Posterior cingulate gyrus (tissue), 11 donors: ENCODE data around the gene SLK.
A peak's percentile ranks its signal among the peaks of the same experiment; 100 is the strongest.

Source experiments
- DNase-seq, 10 donors: peaks; one replicate each; pipeline versions ENCODE4 v3.0.0 to v3.0.0-alpha.2; 2020 to 2021; ENCODE audit warnings: mixed read lengths in 3 of 10
- intact Hi-C: fragments of 100-400 bp; cut with DNase I; formaldehyde crosslinking; loops from one replicate; pipeline ENCODE4 v1.15.1; 2023

The SLK gene

DNA sequence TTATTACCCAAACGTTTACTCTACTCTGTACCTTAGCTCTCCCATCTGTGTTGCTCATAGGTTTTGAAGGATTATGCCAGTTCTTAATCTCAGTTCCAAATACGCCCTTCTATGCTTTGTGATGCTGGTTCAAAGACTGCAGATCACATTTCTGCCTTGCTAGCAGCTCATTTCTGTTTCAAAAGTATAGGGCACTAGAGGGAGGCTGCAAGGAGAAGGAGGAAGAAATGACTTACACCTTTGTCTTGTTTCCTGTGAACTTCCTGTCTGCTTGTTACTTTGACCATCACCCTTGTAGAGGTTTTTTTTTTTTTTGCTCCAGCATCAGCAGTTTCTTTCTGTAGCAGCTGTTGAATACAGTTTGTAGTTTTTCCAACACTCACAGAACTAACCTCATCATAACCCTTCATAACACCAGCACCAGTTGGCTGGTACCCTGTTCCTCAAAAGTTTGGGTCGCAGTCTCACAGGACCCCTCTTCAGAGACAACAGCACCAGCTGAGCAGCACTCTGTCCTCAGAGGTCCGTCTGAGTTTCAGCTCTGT, 16.5 kb downstream of the SLK start:
- intact Hi-C loops, result no loop called here
- DNase-seq, result no peak

DNA sequence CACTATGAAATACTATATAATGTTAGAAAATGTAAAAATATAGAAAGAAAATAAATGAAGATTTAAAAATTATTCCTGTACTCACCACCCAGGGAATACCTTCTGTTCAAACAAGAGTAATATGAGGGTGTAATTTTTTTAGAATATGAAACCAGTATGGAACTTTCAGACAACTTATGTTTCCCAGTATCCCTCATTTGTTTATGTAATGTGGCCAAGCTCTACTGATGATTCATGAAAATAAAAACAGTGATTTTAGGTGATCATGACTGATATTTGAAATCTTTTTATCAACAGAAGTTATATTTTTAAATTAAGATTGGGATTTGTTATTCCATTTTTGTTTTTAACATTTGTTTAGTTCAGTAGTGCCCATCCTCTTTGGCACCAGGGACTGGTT, 18.8 kb downstream of the SLK start:
- DNase-seq, result no peak
- intact Hi-C loops, result no loop called here

DNA sequence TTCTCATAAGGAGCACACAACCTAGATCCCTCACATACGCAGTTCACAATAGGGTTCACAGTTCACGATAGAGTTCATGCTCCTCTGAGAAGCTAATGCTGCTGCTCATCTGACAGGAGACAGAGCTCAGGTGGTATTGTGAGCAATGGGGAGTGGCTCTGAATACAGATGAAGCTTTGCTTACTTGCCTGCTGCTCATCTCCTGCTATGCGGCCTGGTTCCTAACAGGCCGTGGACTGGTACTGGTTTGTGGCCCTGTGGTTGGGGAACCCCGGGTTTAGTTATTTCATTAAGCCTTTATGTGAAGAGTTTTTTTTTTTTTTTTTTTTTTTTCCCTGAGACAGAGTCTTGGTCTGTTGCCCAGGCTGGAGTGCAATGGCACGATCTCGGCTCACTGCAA, 19.4 kb downstream of the SLK start:
- intact Hi-C loops, result no loop called here
- peak in 1 of 10 donors; percentile 60 for DNase-seq

DNA sequence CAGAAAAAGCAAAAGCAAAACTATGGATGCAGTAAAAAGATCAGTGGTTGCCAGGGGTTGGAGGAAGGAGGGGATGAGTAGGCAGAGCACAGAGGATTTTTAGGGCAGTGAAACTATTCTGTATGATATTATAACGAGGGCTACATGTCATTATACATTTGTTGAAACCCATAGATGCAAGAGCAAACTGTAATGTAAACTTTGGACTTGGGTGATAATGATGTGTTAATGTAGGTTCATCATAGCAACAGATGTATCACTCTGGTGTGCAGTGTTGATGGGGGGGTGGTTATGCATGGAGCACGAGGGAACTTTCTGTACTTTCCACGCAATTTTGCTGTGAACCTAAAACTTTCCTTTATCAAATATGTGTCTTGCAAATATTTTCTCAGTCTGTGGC, 23.2 kb downstream of the SLK start:
- no peak for DNase-seq
- intact Hi-C loops, result no loop called here

DNA sequence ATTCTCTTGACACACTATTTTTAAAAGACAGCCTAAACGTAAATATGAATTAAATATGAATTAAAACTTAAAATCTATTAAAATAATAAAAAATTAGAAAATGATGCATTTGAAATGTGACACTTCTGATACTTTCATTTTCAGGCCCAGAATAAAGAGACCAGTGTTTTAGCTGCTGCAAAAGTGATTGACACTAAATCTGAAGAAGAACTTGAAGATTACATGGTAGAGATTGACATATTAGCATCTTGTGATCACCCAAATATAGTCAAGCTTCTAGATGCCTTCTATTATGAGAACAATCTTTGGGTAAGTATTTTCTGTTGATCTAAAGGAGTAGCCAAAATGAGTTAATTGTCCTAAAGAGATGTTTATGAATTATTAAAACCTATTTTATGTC, 23.6 kb downstream of the SLK start:
- DNase-seq, result no peak
- intact Hi-C loops, result no loop called here

DNA sequence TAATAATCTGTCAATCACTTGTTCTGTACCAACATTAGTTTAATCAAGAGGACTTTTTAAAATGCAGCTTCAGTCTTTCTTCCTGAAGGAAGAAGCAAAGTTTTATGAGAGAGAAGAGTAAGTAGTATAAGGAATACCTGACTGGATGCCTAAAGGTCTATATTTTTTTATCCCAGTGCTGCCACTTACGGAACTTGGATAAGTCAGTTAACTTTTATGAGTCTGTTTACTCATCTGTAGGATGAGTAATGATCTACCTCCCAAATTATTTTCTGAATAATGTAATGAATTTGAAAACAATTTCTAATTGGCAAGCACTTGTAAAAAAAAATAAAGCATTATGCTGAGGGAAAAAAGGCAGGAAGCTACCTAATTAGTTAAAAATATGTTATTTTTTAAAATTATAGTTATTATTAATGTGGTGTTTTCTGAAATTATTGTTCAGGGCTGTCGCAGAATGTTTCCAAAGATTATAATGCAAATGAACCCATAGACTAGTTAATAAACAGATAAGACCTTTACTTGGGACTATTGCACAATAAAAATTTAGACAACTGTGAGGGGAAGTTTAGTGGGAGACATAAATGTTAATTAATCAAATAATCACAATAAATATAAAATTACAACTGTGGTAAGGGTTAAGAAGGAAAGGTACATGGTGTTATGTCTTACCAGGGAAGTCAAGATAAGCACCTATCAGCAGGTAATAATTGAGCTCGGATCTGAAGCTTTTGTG, 24.6 kb downstream of the SLK start:
- intact Hi-C loops, result no loop called here
- DNase-seq, result no peak

DNA sequence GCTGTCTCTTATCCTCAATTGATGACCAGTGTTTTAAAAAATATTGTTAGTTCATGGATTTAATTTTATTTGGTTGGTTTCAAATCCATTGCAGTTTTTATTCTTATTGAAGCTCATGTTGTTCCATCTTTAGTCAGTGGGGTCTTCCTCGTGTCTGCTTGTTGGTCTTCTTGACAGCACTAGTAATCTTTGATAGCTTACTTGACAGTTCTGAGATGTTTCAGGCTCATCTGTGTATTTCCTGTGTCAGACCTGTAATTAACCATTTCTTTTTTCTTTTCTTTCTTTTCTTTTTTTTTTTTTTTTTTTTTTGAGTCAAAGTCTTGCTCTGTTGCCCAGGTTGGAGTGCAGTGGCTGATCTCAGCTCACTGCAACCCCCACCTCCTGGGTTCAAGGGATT, 28.2 kb downstream of the SLK start:
- intact Hi-C loops, result no loop called here
- no peak for DNase-seq

DNA sequence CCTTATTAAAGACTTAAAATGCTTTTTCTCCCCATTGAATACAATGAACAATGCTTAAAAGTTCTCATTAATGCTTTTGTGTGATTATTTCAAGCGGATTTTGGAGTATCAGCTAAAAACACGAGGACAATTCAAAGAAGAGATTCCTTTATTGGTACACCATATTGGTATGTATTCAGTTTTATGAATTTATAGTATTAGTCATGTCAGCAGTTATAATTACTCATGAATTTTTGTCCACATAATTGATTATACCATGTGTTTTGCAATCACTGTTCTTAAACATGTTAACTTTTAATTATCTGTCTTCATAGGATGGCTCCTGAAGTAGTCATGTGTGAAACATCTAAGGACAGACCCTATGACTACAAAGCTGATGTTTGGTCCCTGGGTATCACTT, 31.9 kb downstream of the SLK start:
- DNase-seq, result no peak
- intact Hi-C loops, result no loop called here

DNA sequence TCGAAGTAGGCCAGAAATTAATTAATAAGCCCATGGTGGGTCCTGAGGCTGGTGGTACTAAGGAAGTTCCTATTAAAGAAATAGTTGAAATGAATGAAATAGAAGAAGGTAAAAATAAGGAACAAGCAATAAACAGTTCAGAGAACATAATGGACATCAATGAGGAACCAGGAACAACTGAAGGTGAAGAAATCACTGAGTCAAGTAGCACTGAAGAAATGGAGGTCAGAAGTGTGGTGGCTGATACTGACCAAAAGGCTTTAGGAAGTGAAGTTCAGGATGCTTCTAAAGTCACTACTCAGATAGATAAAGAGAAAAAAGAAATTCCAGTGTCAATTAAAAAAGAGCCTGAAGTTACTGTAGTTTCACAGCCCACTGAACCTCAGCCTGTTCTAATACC, 36.0 kb downstream of the SLK start:
- intact Hi-C loops, result no loop called here
- no peak for DNase-seq

DNA sequence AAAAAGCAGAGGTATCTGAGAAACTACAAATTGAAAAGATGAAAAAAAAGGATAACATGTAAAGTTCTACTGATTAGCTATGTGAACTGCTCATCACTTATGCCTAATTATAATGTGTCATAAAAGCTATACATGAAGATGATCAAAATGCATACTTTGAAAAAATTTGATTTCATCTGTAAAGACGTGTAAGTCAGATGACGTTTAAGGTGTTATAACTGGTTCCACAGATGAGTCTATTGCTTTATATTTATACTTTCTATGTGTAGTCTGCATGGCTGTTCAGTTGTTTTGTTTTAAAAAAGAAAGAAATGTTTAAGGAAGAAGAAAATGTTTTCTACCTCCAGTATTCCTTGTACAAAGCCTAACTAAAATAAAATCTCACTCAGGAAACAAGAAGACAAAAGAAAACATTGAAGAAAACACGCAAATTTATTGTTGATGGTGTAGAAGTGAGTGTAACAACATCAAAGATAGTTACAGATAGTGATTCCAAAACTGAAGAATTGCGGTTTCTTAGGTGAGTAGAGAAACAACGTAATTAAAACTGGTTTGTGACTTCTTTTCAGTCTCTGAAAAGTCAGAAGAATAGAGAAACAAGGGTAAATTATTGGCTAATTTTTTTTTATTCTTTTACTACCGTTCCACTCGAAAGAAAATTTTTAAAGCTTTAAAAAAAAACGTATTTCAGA, 38.4 kb downstream of the SLK start:
- intact Hi-C loops, result no loop called here
- DNase-seq, result no peak

DNA sequence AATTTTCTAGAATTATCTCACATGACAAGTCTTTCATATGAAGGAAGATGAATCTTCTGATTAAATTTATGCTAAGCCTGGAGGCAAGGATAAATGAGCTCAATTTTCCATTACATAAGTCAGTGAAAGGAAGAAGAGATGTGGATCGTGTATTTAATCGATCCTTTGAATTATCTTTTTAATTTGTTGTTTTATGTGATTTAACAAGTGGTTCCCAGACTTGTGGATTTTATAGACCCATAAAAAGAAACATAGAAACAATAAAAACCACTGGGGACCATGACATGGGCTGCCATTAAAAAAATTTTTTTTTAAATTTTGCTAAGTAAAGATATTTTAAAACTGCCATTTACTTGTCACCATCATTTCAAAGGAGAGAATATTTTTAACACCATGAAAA, 45.0 kb downstream of the SLK start:
- DNase-seq, result no peak

DNA sequence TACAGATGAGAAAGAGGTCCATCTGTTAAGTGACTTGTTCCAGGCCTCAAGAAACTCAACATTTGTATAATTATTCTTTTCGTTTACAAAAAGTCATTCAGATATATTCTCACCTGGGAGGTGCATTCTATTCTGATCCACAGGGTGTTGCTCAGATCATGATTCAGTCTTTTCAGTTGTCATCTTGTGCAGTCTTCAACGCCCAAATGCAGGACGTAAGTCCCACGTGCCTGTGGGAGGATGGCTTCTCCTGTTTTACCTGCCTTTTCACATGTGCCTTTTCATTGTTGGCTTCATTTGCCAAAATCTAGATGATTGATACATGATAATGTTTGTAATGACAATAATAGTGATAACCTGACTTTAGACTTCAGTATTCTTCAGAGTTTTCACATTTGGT, 46.5 kb downstream of the SLK start:
- intact Hi-C loops, result no loop called here
- no peak for DNase-seq

More for the DNA sequence above, 45.0 kb downstream of the SLK start:
- intact Hi-C loops, result no loop called here

DNA sequence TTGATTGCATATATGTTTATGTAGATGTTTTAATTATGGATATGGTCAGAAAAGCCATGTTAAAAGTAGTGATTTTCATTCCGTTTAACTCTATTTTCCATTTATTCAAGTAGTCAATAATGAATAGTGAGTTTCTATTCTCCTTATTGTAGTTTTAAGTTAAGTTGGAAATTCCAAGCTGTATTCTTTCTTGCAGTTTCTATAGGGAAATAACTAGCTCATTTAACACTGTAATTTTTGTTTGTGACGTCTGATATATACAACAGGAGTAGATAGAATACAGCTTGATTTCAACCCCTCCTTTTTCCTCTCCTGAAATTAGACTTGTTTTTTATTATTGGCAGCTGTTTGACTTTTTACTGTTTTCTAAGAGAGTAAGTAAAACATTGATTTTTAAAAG, 47.2 kb downstream of the SLK start:
- intact Hi-C loops, result no loop called here
- DNase-seq, result no peak

DNA sequence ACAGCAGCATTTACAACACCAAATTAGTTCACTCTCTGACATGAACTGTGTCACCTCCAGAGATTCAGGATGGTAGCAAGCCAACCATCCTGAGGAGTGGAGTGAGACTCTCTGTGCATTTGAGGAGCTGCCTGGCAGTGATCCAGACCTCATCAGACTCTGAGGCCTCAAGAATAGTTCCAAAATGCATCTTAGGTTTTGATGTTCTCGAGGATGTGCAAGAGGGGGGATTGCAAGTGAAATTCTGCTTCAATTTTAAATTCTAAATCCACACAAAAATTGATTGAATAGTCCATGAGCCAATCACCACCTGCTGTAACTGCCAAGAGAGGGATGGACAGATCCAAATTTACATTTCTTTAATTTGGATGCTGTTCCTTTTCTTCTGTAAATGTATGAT, 49.7 kb downstream of the SLK start:
- intact Hi-C loops, result no loop called here
- no peak for DNase-seq

DNA sequence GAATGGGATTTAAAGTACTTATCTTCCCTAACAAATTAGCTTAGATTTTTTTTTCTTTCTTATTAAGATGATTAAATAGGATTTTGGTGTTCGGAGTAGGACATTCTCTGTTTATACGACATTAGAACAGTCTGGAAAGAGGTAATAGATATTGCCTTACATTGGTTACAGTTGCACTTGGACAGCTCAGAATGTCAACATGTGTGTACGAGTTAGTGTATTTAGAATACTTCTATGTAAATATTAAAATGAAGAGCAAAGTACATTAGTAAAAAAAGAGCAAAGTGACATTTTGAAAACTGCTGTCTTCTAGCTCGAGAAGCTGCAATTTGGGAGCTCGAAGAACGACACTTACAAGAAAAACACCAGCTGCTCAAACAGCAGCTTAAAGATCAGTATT, 51.5 kb downstream of the SLK start:
- intact Hi-C loops, result no loop called here
- DNase-seq, result no peak

DNA sequence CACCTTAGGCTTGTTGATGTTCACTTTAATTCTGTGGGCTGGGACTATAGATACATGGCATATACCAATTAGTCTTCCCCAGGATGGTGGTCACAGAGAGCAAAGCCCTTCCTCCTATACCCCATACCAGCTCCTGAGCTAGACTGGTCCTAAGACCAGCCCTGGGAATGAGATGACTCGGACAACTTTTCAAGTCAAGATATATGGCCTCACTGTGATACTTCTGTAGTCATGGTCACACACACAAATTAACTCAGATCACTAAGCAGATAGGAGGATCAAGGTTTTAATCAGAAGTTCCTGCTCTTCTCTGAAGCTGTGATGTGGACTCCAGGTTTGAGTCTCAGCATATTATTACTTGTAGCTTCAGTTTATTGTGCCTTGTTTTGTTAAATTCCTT, 53.1 kb downstream of the SLK start:
- DNase-seq, result no peak
- intact Hi-C loops, result loop anchor here (10.0 kb wide), 2 partner anchors 105 to 135 kb away; partner anchors contain the start of gene STN1

DNA sequence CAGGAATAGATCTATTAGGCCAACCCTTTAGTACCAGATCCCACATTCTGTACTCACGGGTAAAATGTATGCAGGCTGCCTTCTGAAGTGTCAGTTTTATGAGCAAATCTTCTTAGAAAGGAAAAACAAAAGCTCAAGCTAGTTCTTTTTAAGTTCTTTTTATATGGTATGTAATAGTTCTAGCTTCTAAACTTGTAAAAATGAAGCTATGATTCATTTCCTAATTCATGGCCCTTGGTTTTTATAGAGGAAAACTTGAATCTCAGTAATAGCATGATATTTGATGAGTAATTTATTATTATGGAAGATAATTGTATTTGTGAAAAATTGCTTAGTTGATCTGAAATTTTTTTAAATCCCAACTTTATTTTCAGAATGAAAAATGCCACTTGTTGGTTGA, 54.3 kb downstream of the SLK start:
- no peak for DNase-seq
- intact Hi-C loops, result loop anchor here (10.0 kb wide), 2 partner anchors 106 to 136 kb away; partner anchors contain the start of gene STN1

DNA sequence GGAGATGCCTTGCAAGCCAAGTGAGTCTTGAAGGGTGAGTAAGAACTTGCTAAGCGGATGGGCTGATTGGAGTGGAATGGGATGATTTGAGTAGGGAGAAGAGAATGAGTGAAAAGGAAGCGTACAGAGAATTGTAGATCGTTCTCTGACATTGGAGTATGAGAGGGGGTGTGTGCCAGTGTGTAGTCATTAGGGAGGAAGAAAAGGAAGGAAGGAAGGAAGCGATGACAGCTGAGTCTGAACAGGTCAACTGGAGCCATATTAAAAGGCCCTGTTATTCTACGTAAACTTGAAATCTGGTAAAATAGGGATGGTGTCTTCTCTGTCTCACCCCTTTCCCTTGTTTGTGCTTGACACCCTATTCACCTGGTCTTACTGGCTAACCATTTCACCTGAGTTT, 55.1 kb downstream of the SLK start:
- intact Hi-C loops, result loop anchor here (10.0 kb wide), 2 partner anchors 107 to 137 kb away; partner anchors contain the start of gene STN1
- no peak for DNase-seq

DNA sequence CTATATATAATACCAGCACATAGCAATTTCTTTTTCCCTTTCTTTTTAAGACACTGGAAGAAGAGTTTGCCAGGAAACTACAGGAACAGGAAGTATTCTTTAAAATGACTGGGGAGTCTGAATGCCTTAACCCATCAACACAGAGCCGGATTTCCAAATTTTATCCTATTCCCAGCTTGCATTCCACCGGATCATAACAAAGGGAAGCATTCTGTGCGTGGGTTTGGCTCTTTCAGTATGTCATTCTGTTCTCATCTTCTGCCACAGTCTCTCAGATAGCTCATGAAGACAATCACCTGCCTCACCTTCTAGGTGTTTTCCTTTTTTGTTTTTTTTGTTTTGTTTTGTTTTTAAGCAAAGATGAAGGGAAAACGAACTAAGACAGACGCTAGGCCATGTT, 58.6 kb downstream of the SLK start:
- no peak for DNase-seq
- intact Hi-C loops, result loop anchor here (5.0 to 10.0 kb wide), 3 partner anchors 97 to 141 kb away; partner anchors contain the start of genes SFR1 and STN1

DNA sequence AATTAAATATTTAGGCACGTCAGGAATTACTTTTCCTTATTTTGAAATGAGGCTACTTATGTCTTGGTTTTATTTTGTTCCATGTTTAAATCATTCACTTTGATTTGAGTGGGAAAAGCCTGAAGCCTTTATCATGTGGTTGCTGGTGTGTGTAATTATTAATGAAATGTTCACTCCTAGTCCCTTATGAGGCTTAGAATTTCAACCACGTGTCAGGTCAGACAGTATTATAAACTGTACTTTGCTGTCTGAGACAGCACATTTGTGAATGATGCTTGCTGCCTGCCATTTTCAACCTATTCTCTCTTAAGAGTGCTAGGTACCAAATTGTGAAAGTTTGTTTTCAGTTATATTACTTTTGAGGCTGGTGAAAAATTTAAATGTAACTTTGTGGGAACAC, 59.8 kb downstream of the SLK start:
- DNase-seq, result no peak

DNA sequence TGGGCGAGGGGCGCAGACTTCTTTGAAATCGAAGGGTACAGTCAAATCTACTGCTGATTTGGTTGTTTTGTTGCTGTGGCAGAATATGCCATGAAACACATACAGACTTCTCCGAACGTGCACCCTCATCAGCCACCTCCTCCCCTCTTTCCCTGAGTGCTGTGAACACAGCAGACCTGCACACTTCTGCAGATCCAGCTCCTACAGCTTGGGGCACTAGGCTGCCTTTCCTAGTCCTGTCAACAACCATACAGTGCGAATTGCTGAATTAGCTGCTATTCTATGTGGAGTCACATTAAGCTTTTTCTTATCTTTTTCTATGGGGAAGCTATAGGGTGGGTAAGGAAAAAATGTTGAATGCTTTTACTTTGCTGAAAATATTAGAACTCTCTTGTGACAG, 61.2 kb downstream of the SLK start:
- peak in 8 of 10 donors; percentile 51 to 95 (median 69) for DNase-seq
- intact Hi-C loops, result loop anchor here (5.0 to 10.0 kb wide), 3 partner anchors 94 to 143 kb away; partner anchors contain the start of genes SFR1 and STN1

More for the DNA sequence above, 59.8 kb downstream of the SLK start:
- intact Hi-C loops, result loop anchor here (5.0 to 10.0 kb wide), 3 partner anchors 96 to 142 kb away; partner anchors contain the start of genes SFR1 and STN1
